ENCODE data around the gene GOLGA6L2.
"Not testable (repeated sequence)": the region's sequence is repeated elsewhere in the genome, so short reads cannot be mapped to it uniquely, and the experiment has no call there.

The GOLGA6L2 gene

GRCh38 chr15:23425327-23425726, 21.7 kb downstream of the GOLGA6L2 start:
- not testable (repeated sequence) for DNase-seq (ENCODE audit: low read depth in 4 of 4, low spot score in 1 of 4)

GRCh38 chr15:23424111-23424904, 22.7 kb downstream of the GOLGA6L2 start:
- no peak for DNase-seq (ENCODE audit: low read depth in 4 of 4, low spot score in 1 of 4)

GRCh38 chr15:23422946-23423708, 23.9 kb downstream of the GOLGA6L2 start:
- DNase-seq (ENCODE audit: low read depth in 4 of 4, low spot score in 1 of 4) = no peak

GRCh38 chr15:23422099-23422945, 24.7 kb downstream of the GOLGA6L2 start:
- no peak for DNase-seq (ENCODE audit: low read depth in 4 of 4, low spot score in 1 of 4)

- DNase-seq (ENCODE audit: low read depth in 4 of 4, low spot score in 1 of 4) = no peak
Observed at GRCh38 chr15:23420806-23421575, 26.1 kb downstream of the GOLGA6L2 start.

GRCh38 chr15:23416349-23417276, 30.4 kb downstream of the GOLGA6L2 start:
- DNase-seq (ENCODE audit: low read depth in 4 of 4, low spot score in 1 of 4) = no peak

- not testable (repeated sequence) for DNase-seq (ENCODE audit: low read depth in 4 of 4, low spot score in 1 of 4)
Observed at GRCh38 chr15:23415866-23416265, 31.2 kb downstream of the GOLGA6L2 start.

GRCh38 chr15:23415321-23415865, 31.6 kb downstream of the GOLGA6L2 start:
- DNase-seq (ENCODE audit: low read depth in 4 of 4, low spot score in 1 of 4) = no peak

- DNase-seq (ENCODE audit: low read depth in 4 of 4, low spot score in 1 of 4) = not testable (repeated sequence)
Observed at GRCh38 chr15:23412881-23413600, 34.0 kb downstream of the GOLGA6L2 start.

- no peak for DNase-seq (ENCODE audit: low read depth in 4 of 4, low spot score in 1 of 4)
Observed at GRCh38 chr15:23411841-23412240, 35.2 kb downstream of the GOLGA6L2 start.

GRCh38 chr15:23403550-23403949, 43.5 kb downstream of the GOLGA6L2 start:
- DNase-seq (ENCODE audit: low read depth in 4 of 4, low spot score in 1 of 4) = no peak

- no peak for DNase-seq (ENCODE audit: low read depth in 4 of 4, low spot score in 1 of 4)
Observed at GRCh38 chr15:23402544-23402943, 44.5 kb downstream of the GOLGA6L2 start.

- no peak for DNase-seq (ENCODE audit: low read depth in 4 of 4, low spot score in 1 of 4)
Observed at GRCh38 chr15:23402140-23402539, 44.9 kb downstream of the GOLGA6L2 start.

- DNase-seq (ENCODE audit: low read depth in 4 of 4, low spot score in 1 of 4) = no peak
Observed at GRCh38 chr15:23401627-23402026, 45.4 kb downstream of the GOLGA6L2 start.

GRCh38 chr15:23399207-23399606, 47.8 kb downstream of the GOLGA6L2 start:
- DNase-seq (ENCODE audit: low read depth in 4 of 4, low spot score in 1 of 4) = not testable (repeated sequence)

GRCh38 chr15:23398357-23398756, 48.7 kb downstream of the GOLGA6L2 start:
- DNase-seq (ENCODE audit: low read depth in 4 of 4, low spot score in 1 of 4) = not testable (repeated sequence)

- no peak for DNase-seq (ENCODE audit: low read depth in 4 of 4, low spot score in 1 of 4)
Observed at GRCh38 chr15:23397779-23398178, 49.3 kb downstream of the GOLGA6L2 start.

GRCh38 chr15:23395832-23396231, 51.2 kb downstream of the GOLGA6L2 start:
- DNase-seq (ENCODE audit: low read depth in 4 of 4, low spot score in 1 of 4) = no peak
